Measurements from ENCODE around the gene OR4K13. TPM values are rescaled to one million over a fixed set of nuclear protein-coding genes. Genes with fewer than 3 reads are reported as not detected.

OR4K13 gene
- total and polyA plus RNA-seq, 5 donors: not detected

Other genes with a start within 250 kb of the OR4K13 start
- not detected for gene OR4N2, start 232.3 kb downstream of the OR4K13 start, total RNA-seq
- gene OR4N2, start 232.3 kb downstream of the OR4K13 start, polyA plus RNA-seq: not detected
- gene OR4K2, start 160.9 kb downstream of the OR4K13 start, total RNA-seq: not detected
- not detected for gene OR4K2, start 160.9 kb downstream of the OR4K13 start, polyA plus RNA-seq
- not detected for gene OR4K5, start 115.4 kb downstream of the OR4K13 start, total RNA-seq
- gene OR4K5, start 115.4 kb downstream of the OR4K13 start, polyA plus RNA-seq: not detected
- gene OR4K1, start 105.1 kb downstream of the OR4K13 start, total RNA-seq: not detected
- gene OR4K1, start 105.1 kb downstream of the OR4K13 start, polyA plus RNA-seq: not detected
- not detected for gene OR4K15, start 60.4 kb downstream of the OR4K13 start, total RNA-seq
- gene OR4K15, start 60.4 kb downstream of the OR4K13 start, polyA plus RNA-seq: not detected
- not detected for gene OR4Q2, start 33.9 kb downstream of the OR4K13 start, total RNA-seq
- not detected for gene OR4Q2, start 33.9 kb downstream of the OR4K13 start, polyA plus RNA-seq
- not detected for gene OR4K14, start 16.7 kb downstream of the OR4K13 start, total RNA-seq
- not detected for gene OR4K14, start 16.7 kb downstream of the OR4K13 start, polyA plus RNA-seq
- not detected for gene OR4L1, start 24.0 kb upstream of the OR4K13 start, total RNA-seq
- not detected for gene OR4L1, start 24.0 kb upstream of the OR4K13 start, polyA plus RNA-seq
- gene OR4K17, start 74.7 kb upstream of the OR4K13 start, total RNA-seq: not detected
- not detected for gene OR4K17, start 74.7 kb upstream of the OR4K13 start, polyA plus RNA-seq
- gene OR4N5, start 102.8 kb upstream of the OR4K13 start, total RNA-seq: not detected
- not detected for gene OR4N5, start 102.8 kb upstream of the OR4K13 start, polyA plus RNA-seq
- not detected for gene OR11G2, start 154.9 kb upstream of the OR4K13 start, total RNA-seq
- not detected for gene OR11G2, start 154.9 kb upstream of the OR4K13 start, polyA plus RNA-seq
- not detected for gene OR11H6, start 187.7 kb upstream of the OR4K13 start, total RNA-seq
- not detected for gene OR11H6, start 187.7 kb upstream of the OR4K13 start, polyA plus RNA-seq
- not detected for gene OR11H7, start 192.9 kb upstream of the OR4K13 start, total RNA-seq
- gene OR11H7, start 192.9 kb upstream of the OR4K13 start, polyA plus RNA-seq: not detected
- gene OR11H4, start 203.2 kb upstream of the OR4K13 start, total RNA-seq: not detected
- not detected for gene OR11H4, start 203.2 kb upstream of the OR4K13 start, polyA plus RNA-seq

Measured in right cardiac atrium (tissue), 5 donors.